ENCODE data around the gene LRRC8E.

GRCh38 chr19:7844951-7845350 lies 43.4 kb upstream of the LRRC8E start:
- TF ChIP-seq CTCF (IDR thresholded peaks at IDR 0.05; ENCODE audit: control extremely low read depth in 1 of 3, insufficient read depth in 1 of 3, low read depth in 1 of 3, low read length in 3 of 3) (no peak), JUN (IDR thresholded peaks at IDR 0.05; ENCODE audit: low read depth, low read length) (no peak), POLR2A (IDR thresholded peaks at IDR 0.05; ENCODE audit: control extremely low read depth in 1 of 2, low read depth in 2 of 2, low read length in 2 of 2) (no peak), USF2 (IDR thresholded peaks at IDR 0.05; ENCODE audit: low read length) (no peak), HDAC6 (IDR thresholded peaks at IDR 0.05; ENCODE audit: low read depth, low read length) (no peak), CTBP2 (IDR thresholded peaks at IDR 0.05; ENCODE audit: borderline replicate concordance, insufficient read depth, insufficient read length, low read length) (no peak), EP300 (IDR thresholded peaks at IDR 0.05; ENCODE audit: borderline replicate concordance in 1 of 2, low read depth in 2 of 2, low read length in 2 of 2) (no peak), EZH2 (IDR thresholded peaks at IDR 0.05; ENCODE audit: low read depth, low read length, severe bottlenecking) (no peak), TAF1 (IDR thresholded peaks at IDR 0.05; ENCODE audit: low read depth, low read length) (no peak), TCF12 (IDR thresholded peaks at IDR 0.05; ENCODE audit: low read depth, low read length) (no peak), RAD21 (IDR thresholded peaks at IDR 0.05 in 1 of 2, conservative IDR thresholded peaks at IDR 0.05 in 1 of 2; ENCODE audit: low read depth in 2 of 2, low read length in 2 of 2) (no peak), RXRA (IDR thresholded peaks at IDR 0.05; ENCODE audit: insufficient read depth, low read depth, low read length) (no peak)

Data from H1 (cell line).